ENCODE results near the gene ARID1B.

DNA sequence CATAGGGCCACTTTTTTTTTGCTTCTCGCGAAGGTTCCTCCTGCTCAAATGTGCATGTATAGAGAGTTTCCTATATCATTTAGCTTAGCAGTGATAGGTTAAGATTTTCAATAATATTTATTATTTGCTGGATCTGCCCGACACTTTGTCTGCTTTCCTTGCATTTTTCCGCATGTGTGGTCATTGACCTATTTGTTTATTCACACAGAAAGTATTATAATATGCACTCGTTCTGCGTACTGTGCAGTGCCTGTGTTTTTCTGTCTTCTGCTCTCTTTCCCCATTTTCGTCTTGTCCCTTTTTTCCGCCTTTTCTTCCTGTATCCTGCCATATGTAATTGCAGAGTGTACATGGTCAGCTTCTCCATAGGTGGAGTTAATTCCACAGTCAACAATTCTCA is 290.3 kb downstream of the ARID1B start:
- no peak for TF ChIP-seq SRF (IDR thresholded peaks at IDR 0.05; ENCODE audit: low read depth)
- TF ChIP-seq, protein P1, sequence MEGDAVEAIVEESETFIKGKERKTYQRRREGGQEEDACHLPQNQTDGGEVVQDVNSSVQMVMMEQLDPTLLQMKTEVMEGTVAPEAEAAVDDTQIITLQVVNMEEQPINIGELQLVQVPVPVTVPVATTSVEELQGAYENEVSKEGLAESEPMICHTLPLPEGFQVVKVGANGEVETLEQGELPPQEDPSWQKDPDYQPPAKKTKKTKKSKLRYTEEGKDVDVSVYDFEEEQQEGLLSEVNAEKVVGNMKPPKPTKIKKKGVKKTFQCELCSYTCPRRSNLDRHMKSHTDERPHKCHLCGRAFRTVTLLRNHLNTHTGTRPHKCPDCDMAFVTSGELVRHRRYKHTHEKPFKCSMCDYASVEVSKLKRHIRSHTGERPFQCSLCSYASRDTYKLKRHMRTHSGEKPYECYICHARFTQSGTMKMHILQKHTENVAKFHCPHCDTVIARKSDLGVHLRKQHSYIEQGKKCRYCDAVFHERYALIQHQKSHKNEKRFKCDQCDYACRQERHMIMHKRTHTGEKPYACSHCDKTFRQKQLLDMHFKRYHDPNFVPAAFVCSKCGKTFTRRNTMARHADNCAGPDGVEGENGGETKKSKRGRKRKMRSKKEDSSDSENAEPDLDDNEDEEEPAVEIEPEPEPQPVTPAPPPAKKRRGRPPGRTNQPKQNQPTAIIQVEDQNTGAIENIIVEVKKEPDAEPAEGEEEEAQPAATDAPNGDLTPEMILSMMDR (IDR thresholded peaks at IDR 0.05 in 2 of 3, conservative IDR thresholded peaks at IDR 0.05 in 1 of 3; ENCODE audit: borderline replicate concordance in 1 of 3, insufficient read depth in 1 of 3, low read depth in 2 of 3, low read length in 2 of 3), result no peak
- TF ChIP-seq, protein P2, sequence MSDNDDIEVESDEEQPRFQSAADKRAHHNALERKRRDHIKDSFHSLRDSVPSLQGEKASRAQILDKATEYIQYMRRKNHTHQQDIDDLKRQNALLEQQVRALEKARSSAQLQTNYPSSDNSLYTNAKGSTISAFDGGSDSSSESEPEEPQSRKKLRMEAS (IDR thresholded peaks at IDR 0.05), result no peak
- TF ChIP-seq POLR2A (IDR thresholded peaks at IDR 0.05; ENCODE audit: borderline replicate concordance, extremely low read depth, insufficient read depth, insufficient read length), result no peak
- TF ChIP-seq EZH2 (IDR thresholded peaks at IDR 0.05), result no peak
- TF ChIP-seq POLR2AphosphoS5 (IDR thresholded peaks at IDR 0.05; ENCODE audit: low read depth, low read length), result no peak
- no peak for TF ChIP-seq SP1 (IDR thresholded peaks at IDR 0.05; ENCODE audit: low read depth)
- TF ChIP-seq YY1 (IDR thresholded peaks at IDR 0.05; ENCODE audit: extremely low read depth, insufficient replicate concordance, low read depth, low read length), result no peak
- no peak for TF ChIP-seq EZH2phosphoT487 (IDR thresholded peaks at IDR 0.05; ENCODE audit: borderline replicate concordance)
- no peak for TF ChIP-seq RAD21 (IDR thresholded peaks at IDR 0.05; ENCODE audit: low read depth)
